HG02798 (cell line): ENCODE results near the gene RNF7.
"Not testable (repeated sequence)": the region's sequence is repeated elsewhere in the genome, so short reads cannot be mapped to it uniquely, and the experiment has no call there.

Source experiments
- ATAC-seq: cut with Tn5 transposase; IDR thresholded peaks from one replicate; pipeline ENCODE4 v1.9.1; 2021; ENCODE audit warnings: mild to moderate bottlenecking; ENCODE audit not compliant: unreplicated experiment, poor library complexity

RNF7 gene

GRCh38 chr3:141729240-141729639 is 8.9 kb upstream of the RNF7 start:
- no peak for ATAC-seq

- ATAC-seq: no peak
Observed at GRCh38 chr3:141735176-141735575, 2.9 kb upstream of the RNF7 start.

- no peak for ATAC-seq
Observed at GRCh38 chr3:141735770-141736465, 2.2 kb upstream of the RNF7 start.

DNA sequence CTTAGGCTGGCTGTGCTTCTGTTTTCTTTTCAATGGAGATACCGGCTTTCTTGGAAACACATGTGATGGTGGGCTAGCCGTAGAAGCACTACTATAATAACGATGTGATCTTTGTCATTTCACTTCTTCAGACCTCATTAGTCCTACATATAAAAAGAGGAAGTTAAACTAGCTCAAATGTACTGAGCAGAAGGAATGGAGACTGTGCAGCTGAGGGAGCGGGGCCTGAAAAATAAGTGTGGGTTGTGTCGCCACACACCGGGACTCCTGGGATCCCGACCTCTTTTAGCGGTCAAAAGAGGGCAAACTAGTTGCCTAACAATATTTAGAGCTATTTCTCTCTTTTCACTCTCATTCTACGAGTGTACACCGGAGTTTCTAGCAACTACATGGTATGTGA is 1.0 kb upstream of the RNF7 start:
- no peak for ATAC-seq

- ATAC-seq: no peak
Observed at GRCh38 chr3:141737678-141738021, 448 bp upstream of the RNF7 start.

- no peak for ATAC-seq
Observed at GRCh38 chr3:141738891-141739363, 829 bp downstream of the RNF7 start.

- ATAC-seq: no peak
Observed at GRCh38 chr3:141739731-141740130, 1.6 kb downstream of the RNF7 start.

DNA sequence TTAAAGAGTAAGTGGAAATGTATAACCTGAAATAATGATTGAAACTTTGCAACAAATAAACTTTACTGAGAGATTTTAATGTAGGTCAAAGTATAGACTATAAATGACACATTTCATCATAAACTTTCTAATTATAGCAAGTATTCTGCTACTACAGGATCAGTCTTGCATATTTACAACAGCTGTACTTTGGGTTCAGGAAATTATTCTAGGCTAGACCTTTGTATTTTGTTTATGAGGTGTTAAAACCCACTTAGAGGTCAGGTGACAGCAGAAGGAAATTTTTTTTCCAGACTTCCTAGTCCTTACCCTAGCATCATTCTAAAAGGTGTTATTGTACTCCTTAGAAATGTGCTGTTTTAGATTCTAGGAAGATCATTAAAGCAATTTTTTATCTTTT is 2.3 kb downstream of the RNF7 start:
- no peak for ATAC-seq

GRCh38 chr3:141743305-141743704 is 5.2 kb downstream of the RNF7 start:
- ATAC-seq: no peak

GRCh38 chr3:141746962-141747361 is 8.9 kb downstream of the RNF7 start:
- no peak for ATAC-seq

- ATAC-seq: no peak
Observed at GRCh38 chr3:141753399-141753798, 15.3 kb downstream of the RNF7 start.

- no peak for ATAC-seq
Observed at GRCh38 chr3:141754032-141754431, 15.9 kb downstream of the RNF7 start.

GRCh38 chr3:141762552-141762951 is 24.5 kb downstream of the RNF7 start:
- ATAC-seq: not testable (repeated sequence)

- ATAC-seq: no peak
Observed at GRCh38 chr3:141763088-141763750, 25.1 kb downstream of the RNF7 start, which contains the start of gene GRK7. GRK7 (plus strand) TSS chr3:141763408; CDS start chr3:141778285, 14,877 bp downstream.

- ATAC-seq: no peak
Observed at GRCh38 chr3:141764045-141764444, 25.9 kb downstream of the RNF7 start.

GRCh38 chr3:141764465-141764864 is 26.4 kb downstream of the RNF7 start:
- ATAC-seq: no peak

- no peak for ATAC-seq
Observed at GRCh38 chr3:141764986-141765385, 26.9 kb downstream of the RNF7 start.

DNA sequence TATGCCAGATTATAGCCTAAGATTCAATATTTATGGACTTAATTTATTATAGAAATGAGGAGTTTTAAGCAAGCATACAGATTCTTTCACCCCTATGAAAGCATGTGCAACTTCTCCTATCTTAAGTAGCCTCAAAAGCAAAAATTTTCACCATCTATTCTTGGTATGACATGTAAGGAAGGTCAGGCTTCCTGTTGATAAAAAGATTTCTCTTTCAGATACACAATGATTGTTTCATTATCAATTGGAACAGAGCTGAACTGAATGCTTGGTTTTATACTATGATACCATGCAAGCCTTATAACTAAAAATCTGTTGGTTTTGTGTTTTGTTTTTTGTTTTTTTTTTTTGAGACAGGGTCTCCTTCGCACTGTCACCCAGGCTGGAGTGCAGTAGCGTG is 29.0 kb downstream of the RNF7 start:
- ATAC-seq: no peak

DNA sequence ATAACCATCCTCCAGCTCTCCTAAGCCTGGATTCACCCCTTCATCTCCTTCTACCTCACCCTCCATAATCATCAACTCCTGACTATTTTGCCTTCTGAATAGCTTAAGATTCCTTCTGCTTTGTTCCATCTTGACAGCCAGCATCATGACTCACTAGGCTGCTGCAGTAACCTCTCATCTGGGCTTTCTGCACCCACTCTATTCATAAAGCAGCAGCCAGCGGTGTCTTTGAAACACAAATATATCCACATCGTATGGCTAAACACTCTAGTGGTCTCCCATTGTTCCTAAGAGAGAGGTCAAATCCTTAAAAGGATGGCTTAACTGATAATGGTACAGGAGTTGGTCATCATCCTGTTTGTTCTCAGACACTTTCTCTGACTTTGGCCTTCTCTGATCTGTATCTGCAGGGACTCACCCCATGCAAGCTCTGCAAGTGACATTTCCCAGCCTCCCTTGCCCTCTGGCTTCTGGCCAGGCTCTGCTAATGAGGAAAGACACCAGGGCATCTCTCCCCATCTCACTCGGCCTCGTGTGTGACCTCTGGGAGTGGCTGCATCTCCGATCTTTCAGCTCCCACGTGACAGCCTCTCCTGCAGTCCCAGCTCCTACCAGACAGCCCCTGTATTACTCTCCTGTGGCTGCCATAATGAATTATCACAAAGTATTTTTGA is 31.3 kb downstream of the RNF7 start:
- ATAC-seq: no peak

- ATAC-seq: no peak
Observed at GRCh38 chr3:141773676-141774075, 35.6 kb downstream of the RNF7 start.

GRCh38 chr3:141776376-141776775 is 38.3 kb downstream of the RNF7 start:
- no peak for ATAC-seq
